ENCODE measurements around the gene MMUT.
"Not testable (repeated sequence)": the region's sequence is repeated elsewhere in the genome, so short reads cannot be mapped to it uniquely, and the experiment has no call there.

The MMUT gene

GRCh38 chr6:49462927-49463611 lies at the start of gene MMUT, which contains the start of gene CENPQ:
Gene MMUT, minus strand, starts transcription at chr6:49463253. Its CDS starts 3,787 bp downstream, at chr6:49459466.
Gene CENPQ, plus strand, starts transcription at chr6:49463370. Its CDS starts 6,807 bp downstream, at chr6:49470177.
- Histone ChIP-seq H3K36me3 (ENCODE audit: control insufficient read depth, insufficient read depth, low read length) (no peaks in the 10 kb centered on the region), H3K9me3 (ENCODE audit: control insufficient read depth, insufficient read depth, low read length) (no peaks in the 10 kb centered on the region), H3K4me3 (ENCODE audit: low read depth, low read length) (peak within 1 kb of the TSS; percentile 98), H3K9ac (ENCODE audit: low read depth, low read length) (peak within 1 kb of the TSS; percentile 96), H3K27me3 (ENCODE audit: control insufficient read depth, insufficient read depth, low read length) (no peaks in the 10 kb centered on the region), H3K4me1 (ENCODE audit: control insufficient read depth, insufficient read depth, low read length) (no peaks in the 10 kb centered on the region)

- Histone ChIP-seq H3K36me3 (ENCODE audit: control insufficient read depth, insufficient read depth, low read length) (no peaks in the 10 kb centered on the region), H3K27me3 (ENCODE audit: control insufficient read depth, insufficient read depth, low read length) (no peaks in the 10 kb centered on the region), H3K4me3 (ENCODE audit: low read depth, low read length) (no peak overlapping the region), H3K9me3 (ENCODE audit: control insufficient read depth, insufficient read depth, low read length) (no peaks in the 10 kb centered on the region), H3K4me1 (ENCODE audit: control insufficient read depth, insufficient read depth, low read length) (no peaks in the 10 kb centered on the region), H3K9ac (ENCODE audit: low read depth, low read length) (no peak overlapping the region)
Observed at GRCh38 chr6:49509342-49509741, 46.3 kb upstream of the MMUT start.

- Histone ChIP-seq H3K27me3 (ENCODE audit: control insufficient read depth, insufficient read depth, low read length) (no peaks in the 10 kb centered on the region), H3K9ac (ENCODE audit: low read depth, low read length) (no peak overlapping the region), H3K4me1 (ENCODE audit: control insufficient read depth, insufficient read depth, low read length) (no peaks in the 10 kb centered on the region), H3K36me3 (ENCODE audit: control insufficient read depth, insufficient read depth, low read length) (no peaks in the 10 kb centered on the region), H3K4me3 (ENCODE audit: low read depth, low read length) (no peak overlapping the region), H3K9me3 (ENCODE audit: control insufficient read depth, insufficient read depth, low read length) (no peaks in the 10 kb centered on the region)
Observed at GRCh38 chr6:49506569-49507111, 43.6 kb upstream of the MMUT start.

GRCh38 chr6:49504666-49505065 lies 41.6 kb upstream of the MMUT start:
- H3K9ac ChIP-seq (ENCODE audit: low read depth, low read length), result no peak overlapping the region
- no peaks in the 10 kb centered on the region for H3K4me1 ChIP-seq (ENCODE audit: control insufficient read depth, insufficient read depth, low read length)
- H3K36me3 ChIP-seq (ENCODE audit: control insufficient read depth, insufficient read depth, low read length), result no peaks in the 10 kb centered on the region
- no peak overlapping the region for H3K4me3 ChIP-seq (ENCODE audit: low read depth, low read length)
- no peaks in the 10 kb centered on the region for H3K9me3 ChIP-seq (ENCODE audit: control insufficient read depth, insufficient read depth, low read length)
- no peaks in the 10 kb centered on the region for H3K27me3 ChIP-seq (ENCODE audit: control insufficient read depth, insufficient read depth, low read length)

GRCh38 chr6:49499623-49500022 lies 36.6 kb upstream of the MMUT start, which contains the start of gene GLYATL3:
Gene GLYATL3, plus strand, starts transcription at chr6:49499923. Its CDS starts 12,068 bp downstream, at chr6:49511991.
- Histone ChIP-seq H3K9ac (ENCODE audit: low read depth, low read length) (no peak within 1 kb of the TSS), H3K9me3 (ENCODE audit: control insufficient read depth, insufficient read depth, low read length) (no peaks in the 10 kb centered on the region), H3K4me1 (ENCODE audit: control insufficient read depth, insufficient read depth, low read length) (no peaks in the 10 kb centered on the region), H3K27me3 (ENCODE audit: control insufficient read depth, insufficient read depth, low read length) (no peaks in the 10 kb centered on the region), H3K4me3 (ENCODE audit: low read depth, low read length) (no peak within 1 kb of the TSS), H3K36me3 (ENCODE audit: control insufficient read depth, insufficient read depth, low read length) (no peaks in the 10 kb centered on the region)

GRCh38 chr6:49499126-49499525 lies 36.1 kb upstream of the MMUT start:
- Histone ChIP-seq H3K9ac (ENCODE audit: low read depth, low read length) (no peak overlapping the region), H3K4me3 (ENCODE audit: low read depth, low read length) (no peak overlapping the region), H3K36me3 (ENCODE audit: control insufficient read depth, insufficient read depth, low read length) (no peaks in the 10 kb centered on the region), H3K4me1 (ENCODE audit: control insufficient read depth, insufficient read depth, low read length) (no peaks in the 10 kb centered on the region), H3K27me3 (ENCODE audit: control insufficient read depth, insufficient read depth, low read length) (no peaks in the 10 kb centered on the region), H3K9me3 (ENCODE audit: control insufficient read depth, insufficient read depth, low read length) (no peaks in the 10 kb centered on the region)

GRCh38 chr6:49497304-49497703 lies 34.3 kb upstream of the MMUT start:
- Histone ChIP-seq H3K36me3 (ENCODE audit: control insufficient read depth, insufficient read depth, low read length) (peaks cover 3% of the 10 kb centered on the region), H3K4me1 (ENCODE audit: control insufficient read depth, insufficient read depth, low read length) (no peaks in the 10 kb centered on the region), H3K4me3 (ENCODE audit: low read depth, low read length) (no peak overlapping the region), H3K9me3 (ENCODE audit: control insufficient read depth, insufficient read depth, low read length) (no peaks in the 10 kb centered on the region), H3K27me3 (ENCODE audit: control insufficient read depth, insufficient read depth, low read length) (no peaks in the 10 kb centered on the region), H3K9ac (ENCODE audit: low read depth, low read length) (no peak overlapping the region)

GRCh38 chr6:49490633-49491032 lies 27.6 kb upstream of the MMUT start:
- H3K9ac ChIP-seq (ENCODE audit: low read depth, low read length), result no peak overlapping the region
- H3K27me3 ChIP-seq (ENCODE audit: control insufficient read depth, insufficient read depth, low read length), result no peaks in the 10 kb centered on the region
- peaks cover 3% of the 10 kb centered on the region for H3K36me3 ChIP-seq (ENCODE audit: control insufficient read depth, insufficient read depth, low read length)
- no peak overlapping the region for H3K4me3 ChIP-seq (ENCODE audit: low read depth, low read length)
- H3K4me1 ChIP-seq (ENCODE audit: control insufficient read depth, insufficient read depth, low read length), result no peaks in the 10 kb centered on the region
- H3K9me3 ChIP-seq (ENCODE audit: control insufficient read depth, insufficient read depth, low read length), result no peaks in the 10 kb centered on the region

- H3K4me1 ChIP-seq (ENCODE audit: control insufficient read depth, insufficient read depth, low read length); H3K9ac ChIP-seq (ENCODE audit: low read depth, low read length); H3K4me3 ChIP-seq (ENCODE audit: low read depth, low read length); H3K9me3 ChIP-seq (ENCODE audit: control insufficient read depth, insufficient read depth, low read length); H3K27me3 ChIP-seq (ENCODE audit: control insufficient read depth, insufficient read depth, low read length); H3K36me3 ChIP-seq (ENCODE audit: control insufficient read depth, insufficient read depth, low read length): not testable (repeated sequence)
Observed at GRCh38 chr6:49483380-49483779, 20.3 kb upstream of the MMUT start.

- H3K9me3 ChIP-seq (ENCODE audit: control insufficient read depth, insufficient read depth, low read length); H3K27me3 ChIP-seq (ENCODE audit: control insufficient read depth, insufficient read depth, low read length); H3K4me3 ChIP-seq (ENCODE audit: low read depth, low read length); H3K4me1 ChIP-seq (ENCODE audit: control insufficient read depth, insufficient read depth, low read length); H3K9ac ChIP-seq (ENCODE audit: low read depth, low read length); H3K36me3 ChIP-seq (ENCODE audit: control insufficient read depth, insufficient read depth, low read length): not testable (repeated sequence)
Observed at GRCh38 chr6:49481846-49482245, 18.8 kb upstream of the MMUT start.

- Histone ChIP-seq H3K9me3 (ENCODE audit: control insufficient read depth, insufficient read depth, low read length) (no peaks in the 10 kb centered on the region), H3K4me1 (ENCODE audit: control insufficient read depth, insufficient read depth, low read length) (no peaks in the 10 kb centered on the region), H3K36me3 (ENCODE audit: control insufficient read depth, insufficient read depth, low read length) (peaks cover 2% of the 10 kb centered on the region), H3K9ac (ENCODE audit: low read depth, low read length) (no peak overlapping the region), H3K4me3 (ENCODE audit: low read depth, low read length) (no peak overlapping the region), H3K27me3 (ENCODE audit: control insufficient read depth, insufficient read depth, low read length) (no peaks in the 10 kb centered on the region)
Observed at GRCh38 chr6:49479308-49479970, 16.4 kb upstream of the MMUT start.

- not testable (repeated sequence) for H3K9me3 ChIP-seq (ENCODE audit: control insufficient read depth, insufficient read depth, low read length); H3K4me3 ChIP-seq (ENCODE audit: low read depth, low read length); H3K9ac ChIP-seq (ENCODE audit: low read depth, low read length); H3K36me3 ChIP-seq (ENCODE audit: control insufficient read depth, insufficient read depth, low read length); H3K27me3 ChIP-seq (ENCODE audit: control insufficient read depth, insufficient read depth, low read length); H3K4me1 ChIP-seq (ENCODE audit: control insufficient read depth, insufficient read depth, low read length)
Observed at GRCh38 chr6:49476564-49476963, 13.5 kb upstream of the MMUT start.
